Non-pigmented ciliary epithelial cell (primary cell): Measurements from ENCODE around the gene SPSB3.

Source experiments
- DNase-seq: peaks from one replicate; pipeline ENCODE4 v3.0.0-alpha.2; 2010; ENCODE audit warnings: low read depth

Gene SPSB3

DNA sequence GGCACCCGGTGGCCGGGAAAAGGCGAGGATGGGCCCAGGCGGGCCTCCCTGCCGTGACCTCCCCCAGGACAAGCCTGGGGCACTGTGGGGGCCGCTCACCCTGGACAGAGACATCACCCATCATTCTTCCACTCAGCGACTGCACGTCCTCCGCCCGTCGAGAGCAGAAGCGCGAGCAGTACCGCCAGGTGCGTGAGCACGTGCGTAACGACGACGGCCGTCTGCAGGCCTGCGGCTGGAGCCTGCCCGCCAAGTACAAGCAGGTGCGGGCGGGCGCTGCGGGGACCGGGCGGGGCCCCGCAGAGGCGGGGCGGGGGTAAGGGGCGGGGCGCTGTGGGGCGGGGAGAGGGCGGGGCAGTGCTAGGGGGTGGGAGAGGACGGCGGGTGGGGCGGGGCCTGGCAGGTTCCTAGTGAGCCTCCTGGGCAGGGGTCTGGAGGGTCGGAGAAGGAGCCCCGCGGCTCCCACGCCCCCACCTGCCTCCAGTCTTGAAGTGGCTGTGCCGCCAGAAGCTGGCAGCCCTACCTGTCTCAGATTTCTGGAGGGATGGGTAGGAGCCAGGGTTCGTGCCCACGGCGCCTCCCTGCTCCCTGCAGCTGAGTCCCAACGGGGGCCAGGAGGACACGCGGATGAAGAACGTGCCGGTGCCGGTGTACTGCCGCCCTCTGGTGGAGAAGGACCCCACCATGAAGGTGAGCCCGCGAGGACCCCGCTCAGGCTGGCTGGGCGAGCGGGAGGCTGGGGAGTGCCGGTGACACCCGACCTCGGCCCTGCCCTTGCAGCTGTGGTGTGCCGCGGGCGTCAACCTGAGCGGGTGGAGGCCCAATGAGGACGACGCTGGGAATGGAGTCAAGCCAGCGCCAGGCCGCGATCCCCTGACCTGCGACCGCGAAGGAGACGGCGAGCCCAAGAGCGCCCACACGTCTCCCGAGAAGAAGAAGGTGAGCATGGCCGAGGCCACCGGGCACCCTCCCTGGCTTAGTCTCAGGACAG is 18.6 kb downstream of the SPSB3 start:
- DNase-seq = no peak

DNA sequence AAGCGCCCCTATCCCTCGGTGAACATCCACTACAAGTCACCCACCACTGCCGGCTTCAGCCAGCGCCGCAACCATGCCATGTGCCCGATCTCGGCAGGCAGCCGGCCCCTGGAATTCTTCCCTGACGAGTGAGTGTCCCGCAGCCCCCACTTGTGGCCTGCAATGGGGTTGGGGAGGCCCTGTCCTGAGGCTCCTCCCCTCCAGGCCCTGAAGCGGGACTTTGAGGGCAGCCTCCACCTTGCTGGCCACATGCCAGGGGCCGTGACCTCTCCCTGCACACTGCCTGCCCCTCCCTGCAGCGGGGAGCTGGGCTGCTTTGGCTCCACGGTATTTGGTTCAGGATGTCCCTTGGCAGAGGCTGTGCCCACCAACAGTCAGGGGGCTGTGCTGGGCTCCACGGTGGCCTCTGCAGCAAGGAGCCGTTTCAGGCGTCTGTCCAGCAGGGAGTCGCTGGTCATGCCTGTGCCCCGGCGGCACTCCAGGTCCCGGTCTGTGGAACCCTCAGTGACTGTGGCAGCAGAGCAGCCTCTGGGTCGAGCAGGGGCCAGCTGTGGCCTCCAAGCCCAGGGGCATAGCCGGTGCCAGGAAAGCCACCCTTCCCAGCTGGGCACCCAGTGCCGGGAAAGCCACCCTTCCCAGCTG is 19.4 kb downstream of the SPSB3 start:
- no peak for DNase-seq

DNA sequence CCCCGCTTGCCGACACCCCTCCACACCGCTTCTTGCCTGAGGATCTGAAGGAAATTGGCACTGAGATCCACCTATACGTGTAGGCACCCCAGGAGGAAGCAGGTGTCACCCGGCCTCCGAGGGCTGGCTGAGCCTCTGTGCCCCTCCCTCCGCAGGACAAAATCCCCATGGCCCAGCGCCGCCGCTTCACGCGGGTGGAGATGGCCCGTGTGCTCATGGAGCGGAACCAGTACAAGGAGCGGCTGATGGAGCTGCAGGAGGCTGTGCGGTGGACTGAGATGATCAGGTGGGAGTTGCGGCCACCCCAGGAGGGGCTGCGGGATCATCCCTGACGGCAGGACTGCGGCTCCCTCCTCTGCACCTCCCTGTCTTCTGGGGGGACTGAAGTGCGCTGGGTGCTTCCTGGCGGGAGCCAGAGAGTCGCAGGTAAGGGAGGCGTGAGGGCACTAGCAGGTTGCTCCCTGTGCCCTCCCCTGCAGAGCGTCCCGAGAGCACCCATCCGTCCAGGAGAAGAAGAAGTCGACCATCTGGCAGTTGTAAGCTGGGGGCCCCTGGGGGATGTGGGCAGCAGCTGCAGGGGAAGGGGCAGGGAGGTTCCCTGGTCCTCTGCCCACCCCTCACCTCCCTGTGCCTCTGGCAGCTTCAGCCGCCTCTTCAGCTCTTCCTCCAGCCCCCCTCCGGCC is 20.0 kb downstream of the SPSB3 start:
- no peak for DNase-seq

GRCh38 chr16:1761751-1762150 is 20.6 kb downstream of the SPSB3 start:
- DNase-seq = no peak

DNA sequence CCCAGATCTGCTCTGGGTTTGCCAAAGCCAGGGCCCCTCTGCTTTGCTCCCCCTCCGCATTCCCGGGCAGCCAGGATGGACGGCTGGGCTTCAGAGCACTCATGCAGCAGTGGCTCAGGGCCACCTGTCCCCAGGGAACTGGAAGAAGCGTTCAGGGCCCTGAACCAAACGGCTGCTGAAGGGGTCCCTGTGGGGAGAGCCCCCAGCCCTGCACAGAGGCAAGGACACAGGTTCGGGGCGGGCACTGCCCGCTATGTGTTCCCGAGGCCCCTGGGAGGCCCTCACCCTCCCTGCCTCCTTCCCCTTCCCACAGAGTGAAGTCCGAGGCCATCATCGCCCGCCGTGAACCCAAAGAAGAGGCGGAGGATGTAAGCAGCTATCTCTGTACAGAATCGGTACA is 21.5 kb downstream of the SPSB3 start:
- no peak for DNase-seq

DNA sequence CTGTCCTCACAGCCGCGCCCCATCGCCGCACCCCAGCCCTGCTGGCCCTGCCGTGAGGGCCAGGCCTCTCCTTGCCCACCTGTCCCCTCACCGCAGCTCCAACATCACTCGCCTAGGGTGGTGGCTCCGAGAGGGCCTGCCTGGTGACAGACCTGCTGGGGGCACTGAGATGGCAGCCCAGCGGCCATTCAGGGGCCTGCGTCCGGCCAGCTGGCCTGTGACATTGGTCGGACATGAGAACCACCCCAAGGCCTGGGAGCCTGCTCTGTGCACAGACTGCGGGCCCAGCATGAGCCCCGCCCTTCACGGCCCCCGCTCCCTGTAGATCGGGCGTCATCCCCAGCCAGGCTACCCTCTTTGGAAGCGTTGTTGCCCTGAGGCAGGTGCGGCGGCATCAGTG is 22.9 kb downstream of the SPSB3 start:
- DNase-seq = no peak

DNA sequence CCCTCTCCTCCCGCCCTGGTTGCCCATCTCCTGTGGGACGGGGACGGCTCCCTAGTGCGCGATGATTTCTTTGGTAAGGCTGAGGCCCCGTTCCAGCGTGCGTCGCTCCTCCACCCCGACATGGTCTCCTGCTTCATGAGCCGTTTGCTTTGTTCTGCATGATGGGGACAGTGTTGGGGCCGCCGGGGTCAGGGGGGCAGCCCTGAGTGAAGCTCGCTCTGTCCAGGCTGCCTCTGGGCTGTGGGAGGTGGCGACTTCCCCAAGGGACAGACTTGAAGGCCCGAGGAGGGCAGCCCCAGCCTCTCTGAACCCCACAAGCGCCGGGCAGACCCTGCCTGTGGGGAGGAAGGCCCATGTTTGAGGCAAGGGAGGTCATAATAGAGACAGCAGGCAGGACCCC is 23.4 kb downstream of the SPSB3 start:
- no peak for DNase-seq

DNA sequence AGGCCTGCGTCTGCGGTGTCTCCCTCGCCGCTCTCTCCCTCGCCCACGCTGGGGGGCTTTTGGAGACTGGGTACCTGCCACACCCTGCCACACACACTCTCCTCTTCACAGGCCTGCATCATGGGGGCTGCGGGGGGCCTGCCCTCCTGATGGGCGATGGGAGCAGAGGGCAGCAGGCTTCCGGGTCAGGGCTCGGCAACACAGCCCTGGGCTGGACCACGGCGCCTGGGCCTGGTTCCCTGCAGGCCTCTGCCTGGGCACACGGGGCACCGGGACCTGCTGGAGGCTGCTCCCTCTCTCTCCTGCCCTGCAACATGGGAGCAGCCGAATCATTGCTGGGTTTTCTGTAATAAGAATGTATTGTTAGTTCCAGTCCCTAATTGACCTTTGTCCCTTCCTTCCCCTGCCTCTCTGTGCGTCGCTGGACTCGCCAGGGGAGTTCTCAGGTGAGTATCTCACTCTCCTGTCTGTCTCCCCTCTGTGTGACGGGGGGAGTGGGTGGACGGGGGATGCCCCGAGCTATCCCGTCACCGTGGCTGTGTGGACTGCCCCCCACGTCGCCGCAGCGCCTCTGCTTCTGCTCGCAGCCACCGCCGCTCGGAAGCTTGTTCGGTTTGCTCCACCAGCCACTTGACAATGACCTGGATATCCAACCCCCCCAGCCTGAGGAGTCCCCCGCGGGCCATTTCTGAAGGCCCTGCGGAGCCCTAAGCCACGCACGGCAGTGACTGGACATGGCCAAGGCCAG is 24.5 kb downstream of the SPSB3 start:
- no peak for DNase-seq

GRCh38 chr16:1754204-1754603 is 28.2 kb downstream of the SPSB3 start:
- DNase-seq = no peak

GRCh38 chr16:1752853-1753252 is 29.5 kb downstream of the SPSB3 start:
- no peak for DNase-seq

GRCh38 chr16:1751946-1752345 is 30.4 kb downstream of the SPSB3 start:
- no peak for DNase-seq

GRCh38 chr16:1749152-1750117 is 32.9 kb downstream of the SPSB3 start:
- no peak for DNase-seq

DNA sequence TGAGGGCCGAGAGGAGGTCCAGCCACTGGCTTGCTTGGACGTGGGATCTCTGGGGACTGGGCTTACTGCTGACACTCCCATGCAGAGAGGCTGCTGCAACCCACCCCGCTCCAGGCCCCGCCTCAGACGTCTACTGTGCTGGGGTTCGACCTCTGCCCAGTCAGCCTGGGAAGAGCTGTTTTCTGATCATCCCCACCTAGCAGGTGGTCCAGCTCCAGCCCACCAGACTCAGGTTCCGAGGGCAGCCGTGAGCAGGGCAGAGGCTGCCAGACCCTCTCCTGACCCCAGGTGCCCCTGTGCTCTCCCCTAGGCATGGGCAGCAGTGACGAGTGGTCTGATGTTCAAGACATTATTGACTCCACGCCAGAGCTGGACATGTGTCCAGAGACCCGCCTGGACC is 34.4 kb downstream of the SPSB3 start:
- DNase-seq = no peak

DNA sequence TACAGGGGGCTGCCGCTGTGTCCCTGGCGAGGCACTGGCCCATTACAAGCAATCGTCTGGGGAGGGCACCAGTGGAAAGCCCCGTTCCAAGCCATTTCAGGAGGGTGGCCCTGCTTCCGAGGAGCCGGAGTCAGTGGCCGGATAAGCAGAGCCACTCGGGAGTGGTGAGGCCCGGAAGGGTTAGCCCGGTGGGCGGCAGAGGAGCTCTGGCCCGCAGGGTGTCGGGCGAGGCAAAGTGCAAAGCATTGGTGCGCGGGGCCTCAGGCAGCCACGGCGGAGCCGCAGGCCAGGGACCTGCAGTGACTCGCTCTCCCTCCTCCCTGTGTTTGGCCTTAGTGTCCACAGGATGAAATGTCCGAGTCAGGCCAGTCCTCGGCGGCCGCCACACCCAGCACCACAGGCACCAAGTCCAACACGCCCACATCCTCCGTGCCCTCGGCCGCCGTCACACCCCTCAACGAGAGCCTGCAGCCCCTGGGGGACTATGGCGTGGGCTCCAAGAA is 35.6 kb downstream of the SPSB3 start:
- DNase-seq = no peak

DNA sequence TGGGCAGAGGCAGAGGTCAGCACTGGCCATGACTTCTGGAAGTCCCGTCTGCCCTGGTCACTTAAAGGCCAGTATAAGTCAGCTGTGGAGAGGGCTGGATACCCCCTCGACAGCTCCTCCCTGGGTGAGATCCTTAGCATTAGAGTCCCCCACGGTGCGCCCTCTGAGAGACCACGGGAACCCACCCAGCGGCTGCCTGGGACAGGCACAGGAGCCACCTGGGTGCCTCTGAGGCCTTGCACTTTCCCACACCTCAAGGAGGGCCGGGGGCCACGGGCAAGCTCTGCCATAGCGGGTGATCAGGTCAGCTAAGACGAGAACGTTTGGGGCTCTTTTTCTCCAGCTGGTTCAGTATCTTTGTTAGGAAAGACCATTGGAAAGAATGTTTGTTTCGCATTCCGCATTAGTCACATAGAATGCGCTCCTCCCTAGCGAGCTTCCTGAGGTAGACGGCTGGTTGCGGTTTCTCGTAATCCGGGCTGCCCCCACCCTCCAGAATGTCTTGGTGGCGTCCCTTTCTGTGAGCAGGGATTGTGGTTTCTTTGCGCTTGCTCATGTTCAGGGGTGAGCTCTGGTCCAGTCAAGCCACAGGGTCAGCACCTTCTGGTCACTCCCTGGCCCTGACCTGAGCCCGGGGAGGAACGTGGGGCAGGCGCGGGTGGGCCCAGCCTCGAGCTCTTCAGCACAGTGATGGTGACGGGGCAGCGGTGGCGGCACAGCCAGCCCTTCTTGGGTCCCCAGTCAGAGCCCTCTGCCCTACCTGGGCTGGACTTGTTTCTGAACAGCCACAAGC is 36.3 kb downstream of the SPSB3 start:
- peak; percentile 93 for DNase-seq

DNA sequence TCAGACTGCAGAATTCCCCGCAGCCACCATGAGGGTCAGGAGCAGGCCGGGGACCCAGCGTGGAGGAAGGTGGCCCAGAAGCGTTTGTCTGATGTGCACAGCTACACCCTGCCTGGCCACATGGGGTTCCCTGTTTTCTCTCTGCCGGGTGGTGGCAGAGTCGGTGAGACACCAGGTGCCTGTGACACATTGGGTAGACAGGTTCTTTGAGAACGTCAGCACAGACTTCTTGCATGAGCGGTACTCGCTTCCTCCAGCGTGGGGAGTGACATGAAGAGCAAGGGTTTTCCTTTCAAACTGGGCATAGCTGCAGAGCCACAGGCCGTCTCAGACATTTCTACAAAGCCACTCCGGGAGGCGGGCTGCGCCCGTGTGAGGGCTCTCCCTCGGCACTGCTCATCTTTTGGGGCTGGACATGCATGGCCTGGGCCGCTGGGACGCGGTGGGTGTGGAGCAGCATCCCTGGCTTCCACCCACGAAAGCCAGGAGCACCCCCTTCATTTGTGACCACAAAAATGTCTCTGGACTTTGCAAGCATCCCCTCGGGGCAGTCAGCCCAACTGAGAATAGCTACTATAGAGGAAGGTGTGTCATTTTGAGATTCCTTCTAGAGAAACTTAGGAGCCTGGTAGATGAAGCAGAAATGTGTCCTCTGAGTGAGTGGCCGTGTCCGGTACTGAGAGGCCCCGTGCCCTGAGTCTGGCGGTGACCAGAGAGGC is 37.0 kb downstream of the SPSB3 start:
- DNase-seq = peak; percentile 38

DNA sequence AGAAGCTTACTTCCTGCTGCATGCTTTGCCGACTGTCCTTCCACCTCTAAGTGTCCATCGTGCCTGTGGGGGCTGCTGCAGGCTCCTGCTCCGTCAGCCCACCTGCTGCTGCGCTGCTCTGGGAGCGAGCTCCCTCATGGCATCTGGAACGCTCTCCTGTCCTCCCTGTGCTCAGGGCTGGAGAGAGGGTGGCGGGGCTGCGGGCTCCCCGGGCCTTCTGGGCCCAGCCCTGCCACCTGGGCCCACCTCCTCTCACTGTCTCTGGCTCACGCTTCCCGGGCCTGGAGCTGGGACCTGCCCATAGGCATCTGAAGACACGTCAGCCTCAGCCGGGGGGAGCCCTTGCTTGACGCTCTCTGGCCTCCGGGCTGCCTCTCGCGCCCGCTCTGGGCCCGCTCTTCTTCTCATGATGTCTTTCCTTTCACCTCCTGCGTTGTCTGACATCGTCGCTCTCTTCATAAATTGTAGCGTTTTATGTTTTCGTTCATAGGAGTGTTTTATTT is 38.0 kb downstream of the SPSB3 start:
- DNase-seq = no peak

- no peak for DNase-seq
Measured at GRCh38 chr16:1743376-1744337, 38.7 kb downstream of the SPSB3 start.
